Bronchial epithelial cell (primary cell): ENCODE results near the gene HRH3. TPM values are rescaled to one million over a fixed set of nuclear protein-coding genes. Genes with fewer than 3 reads are reported as not detected.

Source experiments
- DNase-seq: peaks from one replicate; pipeline ENCODE4 v3.0.0-alpha.2; 2010; ENCODE audit warnings: low read depth
- FAIRE-seq: peaks from 2 replicates; lab custom pipeline; 2011; peaks lifted over from hg19 to GRCh38; lab: Jason Lieb, UNC
- H3K27me3 ChIP-seq: 2 replicates; pipeline ENCODE4 v1.5.1; 2011; ENCODE audit warnings: low read length; ENCODE audit not compliant: control insufficient read depth, insufficient read depth
- H3K36me3 ChIP-seq: 2 replicates; pipeline ENCODE4 v1.5.1; 2011; ENCODE audit warnings: low read length; ENCODE audit not compliant: control insufficient read depth, insufficient read depth
- H3K4me3 ChIP-seq: 2 replicates; pipeline ENCODE4 v1.5.1; 2011; ENCODE audit warnings: mild to moderate bottlenecking, low read depth, low read length, control low read depth
- total RNA-seq: library from RNA; depleted of rRNA; stranded (reverse); fragments of >200 nt; gene quantifications from 2 replicates; pipeline ENCODE4 v1.2.1, GENCODE V29; 2014
- TF ChIP-seq, protein P1 (sequence below): IDR thresholded peaks from 2 replicates; pipeline ENCODE4 v1.5.1; 2011; ENCODE audit warnings: mild to moderate bottlenecking, moderate library complexity, low read length, control low read depth, inconsistent platforms; ENCODE audit not compliant: insufficient read depth, severe bottlenecking

The HRH3 gene
- total RNA-seq, 1 donor from 2014 or later: not detected

DNA sequence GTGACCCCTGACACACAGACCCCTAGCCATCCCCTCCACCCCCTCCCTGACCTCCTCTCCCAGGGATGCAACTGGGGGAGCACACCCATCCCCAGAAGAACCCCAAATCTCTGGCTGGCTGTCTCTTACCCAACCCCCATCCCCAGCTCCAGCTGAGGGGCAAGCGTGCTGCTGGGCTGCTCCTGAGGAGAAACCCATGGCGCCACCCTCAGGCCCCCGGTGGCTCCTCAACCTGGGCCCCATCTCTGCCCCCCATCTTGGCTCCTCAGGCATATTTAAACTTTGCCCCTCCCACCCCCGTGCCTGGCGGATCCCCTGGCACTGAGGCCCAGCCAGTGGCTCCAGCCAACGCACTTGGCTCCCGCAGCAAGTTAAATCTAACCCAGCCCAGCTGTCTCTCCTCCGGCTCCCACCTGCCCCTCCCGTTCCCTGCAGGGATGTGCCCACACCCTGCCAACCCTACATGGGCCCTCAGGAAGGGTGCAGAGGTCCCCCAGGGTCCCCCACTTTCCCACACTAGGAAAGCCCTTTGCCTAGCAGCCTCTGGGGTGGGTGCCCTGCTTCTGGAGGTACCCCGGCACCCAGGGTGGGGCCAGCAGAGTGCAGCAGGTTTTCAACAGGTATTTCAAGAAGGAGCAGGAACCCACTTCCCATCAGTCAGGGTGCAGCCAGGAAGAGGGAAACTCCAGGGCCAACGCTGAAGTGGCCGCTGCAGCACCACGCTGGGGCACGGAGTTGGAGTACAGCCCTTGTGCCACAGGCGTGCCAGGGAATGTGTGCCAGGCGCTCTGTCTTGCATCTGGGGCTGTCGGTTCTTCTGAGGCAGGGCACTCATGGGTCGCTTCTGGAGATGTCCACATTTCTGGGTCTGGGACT lies 12.9 kb upstream of the HRH3 start:
- FAIRE-seq: no peak
- TF ChIP-seq, protein P1, sequence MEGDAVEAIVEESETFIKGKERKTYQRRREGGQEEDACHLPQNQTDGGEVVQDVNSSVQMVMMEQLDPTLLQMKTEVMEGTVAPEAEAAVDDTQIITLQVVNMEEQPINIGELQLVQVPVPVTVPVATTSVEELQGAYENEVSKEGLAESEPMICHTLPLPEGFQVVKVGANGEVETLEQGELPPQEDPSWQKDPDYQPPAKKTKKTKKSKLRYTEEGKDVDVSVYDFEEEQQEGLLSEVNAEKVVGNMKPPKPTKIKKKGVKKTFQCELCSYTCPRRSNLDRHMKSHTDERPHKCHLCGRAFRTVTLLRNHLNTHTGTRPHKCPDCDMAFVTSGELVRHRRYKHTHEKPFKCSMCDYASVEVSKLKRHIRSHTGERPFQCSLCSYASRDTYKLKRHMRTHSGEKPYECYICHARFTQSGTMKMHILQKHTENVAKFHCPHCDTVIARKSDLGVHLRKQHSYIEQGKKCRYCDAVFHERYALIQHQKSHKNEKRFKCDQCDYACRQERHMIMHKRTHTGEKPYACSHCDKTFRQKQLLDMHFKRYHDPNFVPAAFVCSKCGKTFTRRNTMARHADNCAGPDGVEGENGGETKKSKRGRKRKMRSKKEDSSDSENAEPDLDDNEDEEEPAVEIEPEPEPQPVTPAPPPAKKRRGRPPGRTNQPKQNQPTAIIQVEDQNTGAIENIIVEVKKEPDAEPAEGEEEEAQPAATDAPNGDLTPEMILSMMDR: no peak
- no peaks in the 10 kb centered on the region for H3K27me3 ChIP-seq
- no peaks in the 10 kb centered on the region for H3K36me3 ChIP-seq
- no peak for DNase-seq
- no peak overlapping the region for H3K4me3 ChIP-seq

- DNase-seq (no peak), FAIRE-seq (no peak)
- no peak overlapping the region for H3K4me3 ChIP-seq
- H3K36me3 ChIP-seq: no peaks in the 10 kb centered on the region
- TF ChIP-seq, protein P1: no peak
- no peaks in the 10 kb centered on the region for H3K27me3 ChIP-seq
Measured at GRCh38 chr20:62232194-62232593, 12.1 kb upstream of the HRH3 start.

DNA sequence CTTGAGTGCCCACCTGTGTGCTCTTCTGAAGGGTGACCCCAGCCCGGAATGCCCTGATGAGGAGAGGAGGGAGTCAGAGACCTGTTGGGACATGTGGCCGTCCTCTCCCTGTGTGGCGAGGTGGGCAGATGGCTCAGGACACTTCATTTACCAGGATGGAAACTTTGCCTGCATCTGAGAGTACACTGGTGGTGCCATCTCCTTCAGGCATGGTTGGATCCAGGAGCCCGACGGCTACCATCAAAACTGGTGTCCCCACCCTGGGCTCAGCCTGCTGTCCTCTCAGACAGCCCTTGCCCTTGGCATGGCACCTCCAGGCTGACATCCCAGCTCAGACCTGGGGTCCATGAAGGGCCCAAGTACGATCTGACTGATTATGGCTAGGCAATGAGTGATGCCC lies 11.2 kb upstream of the HRH3 start:
- no peak for FAIRE-seq
- H3K27me3 ChIP-seq: no peaks in the 10 kb centered on the region

DNA sequence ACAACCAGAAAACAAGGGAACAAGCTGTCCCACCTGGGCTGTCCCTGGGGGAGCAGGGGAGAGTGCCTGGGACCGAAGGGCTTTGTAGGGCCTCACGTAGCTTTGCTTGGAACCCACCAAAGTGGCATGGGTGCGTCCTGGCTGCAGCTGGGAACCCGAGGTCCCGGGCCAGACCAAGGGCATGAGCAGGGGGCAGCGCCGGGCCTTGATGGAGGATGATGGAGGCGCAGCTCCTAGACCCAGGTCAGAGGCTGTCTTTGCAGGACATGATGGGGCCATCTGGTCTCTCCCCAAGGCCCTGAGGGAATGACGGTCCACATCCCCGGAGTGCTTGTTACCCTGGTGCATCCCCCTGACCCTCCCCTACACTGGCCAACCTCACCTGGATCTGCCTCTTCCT lies 10.6 kb upstream of the HRH3 start:
- DNase-seq (no peak), FAIRE-seq (no peak)
- TF ChIP-seq, protein P1: no peak
- Histone ChIP-seq H3K36me3 (no peaks in the 10 kb centered on the region), H3K4me3 (no peak overlapping the region), H3K27me3 (peaks cover under 1% of the 10 kb centered on the region)

More for the DNA sequence above, 11.2 kb upstream of the HRH3 start:
- TF ChIP-seq, protein P1: no peak
- no peak for DNase-seq
- Histone ChIP-seq H3K36me3 (no peaks in the 10 kb centered on the region), H3K4me3 (no peak overlapping the region)

- no peak for DNase-seq
- Histone ChIP-seq H3K4me3 (no peak overlapping the region), H3K27me3 (peaks cover 2% of the 10 kb centered on the region), H3K36me3 (no peaks in the 10 kb centered on the region)
- no peak for FAIRE-seq
- TF ChIP-seq, protein P1: no peak
Measured at GRCh38 chr20:62230276-62230675, 10.2 kb upstream of the HRH3 start.
